HEK293 (cell line): ENCODE results near the gene H2AZ2.

Experiments
- CTCF ChIA-PET: fragments of 350-600 bp; formaldehyde crosslinking; extraction: SDS; loops from one replicate; lab custom pipeline; 2021; ENCODE audit warnings: antibody characterized with exemption; lab: Yijun Ruan, JAX
- POLR2A ChIA-PET: fragments of 300-600 bp; formaldehyde crosslinking; extraction: SDS; loops from one replicate; lab custom pipeline; 2020; ENCODE audit warnings: antibody characterized with exemption, inconsistent platforms; lab: Yijun Ruan, JAX
- H3K27ac ChIP-seq: fragments of 200-500 bp; sonication (Bioruptor generic); 2 replicates; pipeline ENCODE4 v1.5.1; 2014; ENCODE audit warnings: low read depth, low read length, control low read depth, inconsistent platforms; ENCODE audit errors: extremely low read depth
- H3K36me3 ChIP-seq, 2 experiments: fragments of 200-500 bp in 1 of 2; sonication (Bioruptor generic) in 1 of 2; 1 replicate in 1 of 2; 2 replicates in 1 of 2; pipeline ENCODE4 v1.5.1; 2014 to 2017; ENCODE audit warnings: inconsistent platforms in 2 of 2, low read length in 2 of 2; ENCODE audit not compliant: control insufficient read depth in 2 of 2, insufficient read depth in 1 of 2
- H3K4me1 ChIP-seq: fragments of 200-500 bp; sonication (Bioruptor generic); 2 replicates; pipeline ENCODE4 v1.5.1; 2014; ENCODE audit warnings: mild to moderate bottlenecking, low read length, inconsistent platforms; ENCODE audit not compliant: control insufficient read depth, insufficient read depth
- H3K4me3 ChIP-seq: 2 replicates; pipeline ENCODE4 v1.5.1; 2011; ENCODE audit warnings: low read depth, mild to moderate bottlenecking, control low read depth, low read length, moderate library complexity
- H3K9me3 ChIP-seq: fragments of 200-500 bp; sonication (Bioruptor generic); 2 replicates; pipeline ENCODE4 v1.5.1; 2014; ENCODE audit warnings: low read depth, low read length, inconsistent platforms; ENCODE audit not compliant: control insufficient read depth, insufficient read depth
- EGR2 ChIP-seq: fragments of 450-650 bp; formaldehyde crosslinking; IDR thresholded peaks from 2 replicates; pipeline ENCODE4 v1.5.1; 2016; ENCODE audit warnings: low read depth, missing biosample characterization, missing genetic modification characterization
- KLF16 ChIP-seq: fragments of 450-650 bp; formaldehyde crosslinking; IDR thresholded peaks from 2 replicates; pipeline ENCODE4 v1.5.1; 2017; ENCODE audit warnings: missing biosample characterization, missing genetic modification characterization
- MZF1 ChIP-seq: fragments of 450-650 bp; formaldehyde crosslinking; IDR thresholded peaks from 2 replicates; pipeline ENCODE4 v1.5.1; 2017; ENCODE audit warnings: missing biosample characterization, missing genetic modification characterization, borderline replicate concordance
- SP2 ChIP-seq: fragments of 450-650 bp; formaldehyde crosslinking; IDR thresholded peaks from 2 replicates; pipeline ENCODE4 v1.5.1; 2016; ENCODE audit warnings: missing biosample characterization, missing genetic modification characterization
- WT1 ChIP-seq: fragments of 450-650 bp; formaldehyde crosslinking; IDR thresholded peaks from 2 replicates; pipeline ENCODE4 v1.5.1; 2016; ENCODE audit warnings: missing biosample characterization, missing genetic modification characterization
- ZBTB48 ChIP-seq: fragments of 450-650 bp; formaldehyde crosslinking; IDR thresholded peaks from 2 replicates; pipeline ENCODE4 v1.5.1; 2016; ENCODE audit warnings: missing biosample characterization, missing genetic modification characterization
- ZBTB7A ChIP-seq: fragments of 450-650 bp; formaldehyde crosslinking; IDR thresholded peaks from 2 replicates; pipeline ENCODE4 v1.5.1; 2016; ENCODE audit warnings: low read depth, missing biosample characterization, missing genetic modification characterization
- ZFP69B ChIP-seq: fragments of 450-650 bp; formaldehyde crosslinking; IDR thresholded peaks from 2 replicates; pipeline ENCODE4 v1.5.1; 2016; ENCODE audit warnings: missing biosample characterization, missing genetic modification characterization
- ZIC2 ChIP-seq: fragments of 450-650 bp; formaldehyde crosslinking; IDR thresholded peaks from 2 replicates; pipeline ENCODE4 v1.5.1; 2016; ENCODE audit warnings: missing biosample characterization, missing genetic modification characterization
- ZNF138 ChIP-seq: fragments of 450-650 bp; formaldehyde crosslinking; IDR thresholded peaks from 2 replicates; pipeline ENCODE4 v1.5.1; 2016; ENCODE audit warnings: missing biosample characterization, missing genetic modification characterization, borderline replicate concordance
- ZNF169 ChIP-seq: fragments of 450-650 bp; formaldehyde crosslinking; IDR thresholded peaks from 2 replicates; pipeline ENCODE4 v1.5.1; 2016; ENCODE audit warnings: missing biosample characterization, missing genetic modification characterization
- ZNF19 ChIP-seq: fragments of 450-650 bp; formaldehyde crosslinking; IDR thresholded peaks from 2 replicates; pipeline ENCODE4; 2016; ENCODE audit warnings: missing biosample characterization, missing genetic modification characterization, low read depth
- ZNF211 ChIP-seq: fragments of 450-650 bp; formaldehyde crosslinking; IDR thresholded peaks from 2 replicates; pipeline ENCODE4 v1.5.1; 2016; ENCODE audit warnings: low read depth, missing biosample characterization, missing genetic modification characterization
- ZNF274 ChIP-seq, 2 experiments: fragments of 200-500 bp in 1 of 2; fragments of 450-650 bp in 1 of 2; sonication (Bioruptor generic) in 1 of 2; formaldehyde crosslinking in 1 of 2; IDR thresholded peaks; 2 replicates each; pipeline versions ENCODE4 v1.5.1 to v1.6.1; 2014 to 2016; ENCODE audit warnings: borderline replicate concordance in 1 of 2, inconsistent platforms in 1 of 2, low read length in 1 of 2, missing biosample characterization in 1 of 2, missing genetic modification characterization in 1 of 2
- ZNF324 ChIP-seq: fragments of 450-650 bp; formaldehyde crosslinking; IDR thresholded peaks from 2 replicates; pipeline ENCODE4 v1.5.1; 2016; ENCODE audit warnings: missing biosample characterization, missing genetic modification characterization
- ZNF426 ChIP-seq: fragments of 450-650 bp; formaldehyde crosslinking; IDR thresholded peaks from 2 replicates; pipeline ENCODE4 v1.5.1; 2017; ENCODE audit warnings: missing biosample characterization, missing genetic modification characterization, mild to moderate bottlenecking, inconsistent platforms, moderate library complexity
- ZNF514 ChIP-seq: fragments of 450-650 bp; formaldehyde crosslinking; IDR thresholded peaks from 2 replicates; pipeline ENCODE4 v1.5.1; 2016; ENCODE audit warnings: missing biosample characterization, missing genetic modification characterization
- ZNF530 ChIP-seq: fragments of 450-650 bp; formaldehyde crosslinking; IDR thresholded peaks from 2 replicates; pipeline ENCODE4 v1.5.1; 2016; ENCODE audit warnings: low read depth, missing biosample characterization, missing genetic modification characterization
- ZNF549 ChIP-seq: fragments of 450-650 bp; IDR thresholded peaks from 2 replicates; pipeline ENCODE4 v1.5.1; 2018; ENCODE audit warnings: missing biosample characterization, missing genetic modification characterization, mild to moderate bottlenecking, inconsistent platforms, moderate library complexity
- ZNF560 ChIP-seq: fragments of 450-650 bp; formaldehyde crosslinking; IDR thresholded peaks from 2 replicates; pipeline ENCODE4 v1.5.1; 2017; ENCODE audit warnings: missing biosample characterization, missing genetic modification characterization, borderline replicate concordance
- ZNF596 ChIP-seq: fragments of 450-650 bp; IDR thresholded peaks from 2 replicates; pipeline ENCODE4 v1.5.0; 2018; ENCODE audit warnings: missing biosample characterization, mild to moderate bottlenecking, missing genetic modification characterization, moderate library complexity
- ZNF701 ChIP-seq: fragments of 450-650 bp; formaldehyde crosslinking; IDR thresholded peaks from 2 replicates; pipeline ENCODE4 v1.5.1; 2016; ENCODE audit warnings: missing biosample characterization, missing genetic modification characterization
- ZNF76 ChIP-seq: fragments of 450-650 bp; formaldehyde crosslinking; IDR thresholded peaks from 2 replicates; pipeline ENCODE4; 2016; ENCODE audit warnings: low read depth, missing biosample characterization, missing genetic modification characterization, borderline replicate concordance
- ZNF837 ChIP-seq: fragments of 450-650 bp; formaldehyde crosslinking; IDR thresholded peaks from 2 replicates; pipeline ENCODE4 v1.5.1; 2016; ENCODE audit warnings: missing biosample characterization, missing genetic modification characterization
- ZSCAN16 ChIP-seq: fragments of 450-650 bp; formaldehyde crosslinking; IDR thresholded peaks from 2 replicates; pipeline ENCODE4 v1.5.1; 2016; ENCODE audit warnings: missing biosample characterization, missing genetic modification characterization
- TF ChIP-seq, protein P1 (sequence below): fragments of 450-650 bp; formaldehyde crosslinking; IDR thresholded peaks from 2 replicates; pipeline ENCODE4 v1.5.1; 2016; ENCODE audit warnings: missing biosample characterization, missing genetic modification characterization
- TF ChIP-seq, protein P2 (sequence below): sonication (generic); formaldehyde crosslinking; IDR thresholded peaks from 2 replicates; pipeline ENCODE4 v1.8.1; 2022; ENCODE audit warnings: mild to moderate bottlenecking, moderate library complexity, missing genetic modification reagents

The H2AZ2 gene

DNA sequence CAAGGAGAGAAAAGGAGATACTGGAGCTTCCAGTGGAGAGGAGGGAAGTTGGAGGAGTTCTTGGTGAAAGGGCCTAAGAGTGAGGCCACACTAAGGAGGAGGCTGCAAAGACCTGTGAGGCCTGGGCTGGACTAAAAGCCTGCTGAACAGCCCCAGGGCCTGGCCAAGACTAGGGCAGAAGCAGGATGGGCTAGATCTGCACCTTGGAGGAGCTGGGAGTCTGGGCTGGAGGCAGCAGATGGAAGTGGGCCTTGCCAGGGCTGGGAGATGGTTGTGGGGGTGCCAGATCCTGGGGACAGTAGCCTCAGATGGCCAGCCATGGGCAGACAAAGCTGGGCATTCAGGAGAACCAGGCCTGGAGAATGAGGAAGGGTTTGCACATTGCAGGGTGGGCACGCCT is 43.9 kb upstream of the H2AZ2 start:
- CTCF ChIA-PET, result interaction anchor here (0.8 to 1.0 kb wide), 2 partner anchors 29 to 45 kb away, joined by 3 to 4 read pairs; partner anchors contain the start of gene H2AZ2
- POLR2A ChIA-PET, result no interaction called here

DNA sequence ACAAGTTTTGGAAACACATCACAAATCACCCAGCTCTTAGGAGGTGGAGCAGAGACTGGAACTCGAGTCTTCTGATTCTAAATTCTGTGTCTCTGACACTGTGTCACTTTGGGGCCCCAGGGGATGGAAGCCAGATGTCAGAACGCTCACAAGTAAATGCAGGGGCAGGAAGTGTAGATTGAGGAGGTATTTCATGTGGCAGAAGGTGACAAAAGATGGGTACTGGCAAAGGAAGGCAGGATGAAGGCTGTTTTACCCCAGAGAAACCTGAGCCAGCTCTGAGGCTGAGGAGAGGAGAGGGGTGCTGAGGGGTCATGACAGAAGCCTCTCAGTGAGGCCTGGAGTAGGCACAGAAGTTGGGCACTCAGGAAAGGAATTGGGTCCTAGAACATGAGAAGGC is 43.5 kb upstream of the H2AZ2 start:
- ChIA-PET CTCF (interaction anchor here (0.8 to 1.0 kb wide), 2 partner anchors 29 to 45 kb away, joined by 3 to 4 read pairs; partner anchors contain the start of gene H2AZ2), POLR2A (no interaction called here)
- Histone ChIP-seq H3K9me3 (no peaks in the 10 kb centered on the region), H3K4me3 (no peak overlapping the region), H3K36me3 (no peaks in the 10 kb centered on the region), H3K4me1 (no peaks in the 10 kb centered on the region), H3K27ac (no peak overlapping the region)
- TF ChIP-seq ZNF324 (no peak), ZBTB48 (no peak), ZNF76 (tag by site-specific recombination) (no peak), MZF1 (no peak), KLF16 (tag by site-specific recombination) (no peak), ZBTB7A (tag by site-specific recombination) (no peak), ZNF560 (tag by site-specific recombination) (no peak), ZNF549 (tag by site-specific recombination) (no peak), WT1 (tag by site-specific recombination) (no peak), ZNF426 (tag by site-specific recombination) (no peak), ZNF169 (no peak), ZNF138 (tag by site-specific recombination) (no peak), ZNF211 (tag by site-specific recombination) (no peak), ZNF274 (IDR thresholded peaks at IDR 0.05; ENCODE audit: low read length) (no peak), ZNF274 (tag by site-specific recombination; IDR thresholded peaks at IDR 0.05; ENCODE audit: borderline replicate concordance) (no peak), SP2 (tag by site-specific recombination) (no peak)

More for the DNA sequence above, 43.9 kb upstream of the H2AZ2 start:
- H3K27ac ChIP-seq, result no peak overlapping the region
- no peak overlapping the region for H3K4me3 ChIP-seq
- no peaks in the 10 kb centered on the region for H3K36me3 ChIP-seq
- no peaks in the 10 kb centered on the region for H3K4me1 ChIP-seq
- TF ChIP-seq MZF1 (no peak), ZNF514 (tag by site-specific recombination) (no peak), ZIC2 (tag by site-specific recombination) (no peak)
- no peaks in the 10 kb centered on the region for H3K9me3 ChIP-seq

DNA sequence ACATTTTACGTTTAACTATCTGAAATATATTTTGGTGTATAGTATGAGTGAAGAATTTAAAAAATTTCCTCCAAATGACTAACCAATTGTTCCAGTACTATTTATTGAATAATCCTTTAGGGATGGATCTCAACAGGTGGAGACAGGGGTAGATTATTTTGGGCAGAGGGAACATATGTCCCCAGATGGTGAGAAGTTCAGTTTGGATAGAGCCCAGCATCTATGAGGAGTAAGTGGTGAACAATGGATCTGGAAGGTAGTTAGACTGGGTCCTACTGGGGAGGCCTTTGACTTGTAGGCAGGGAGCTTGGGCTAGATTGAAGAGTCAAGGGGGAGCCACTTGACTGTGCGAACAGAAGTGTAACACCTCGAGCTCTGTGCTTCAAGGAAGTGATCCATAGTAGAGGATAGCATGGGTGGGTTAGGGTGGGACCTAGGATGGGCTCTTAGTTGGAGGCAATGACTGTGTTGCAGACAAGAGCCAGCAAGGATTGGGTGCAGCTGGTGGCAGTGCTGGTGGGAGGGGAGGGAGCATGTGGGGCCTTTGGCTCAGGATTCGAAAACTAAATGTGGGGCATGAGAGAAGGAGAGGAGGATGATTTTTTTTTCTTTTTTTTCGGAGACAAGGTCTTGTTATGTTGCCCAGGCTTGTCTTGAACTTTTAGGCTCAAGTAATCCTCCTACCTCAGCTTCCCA is 41.3 kb upstream of the H2AZ2 start:
- POLR2A ChIA-PET, result interaction anchor here (0.8 kb wide), 1 partner anchor 41 kb away, joined by 3 read pairs; the partner anchor contains the start of gene H2AZ2
- Histone ChIP-seq H3K9me3 (no peaks in the 10 kb centered on the region), H3K36me3 (peaks cover 0 to under 1% of the 10 kb centered on the region in 2 experiments; a peak in 1 of 3 replicates), H3K4me3 (no peak overlapping the region)
- CTCF ChIA-PET, result no interaction called here
- no peak for TF ChIP-seq WT1 (tag by site-specific recombination)
- no peak for TF ChIP-seq ZFP69B (tag by site-specific recombination)
- TF ChIP-seq, all 188 proteins: peak for 0
- Histone ChIP-seq H3K27ac (no peak overlapping the region), H3K4me1 (no peaks in the 10 kb centered on the region)

DNA sequence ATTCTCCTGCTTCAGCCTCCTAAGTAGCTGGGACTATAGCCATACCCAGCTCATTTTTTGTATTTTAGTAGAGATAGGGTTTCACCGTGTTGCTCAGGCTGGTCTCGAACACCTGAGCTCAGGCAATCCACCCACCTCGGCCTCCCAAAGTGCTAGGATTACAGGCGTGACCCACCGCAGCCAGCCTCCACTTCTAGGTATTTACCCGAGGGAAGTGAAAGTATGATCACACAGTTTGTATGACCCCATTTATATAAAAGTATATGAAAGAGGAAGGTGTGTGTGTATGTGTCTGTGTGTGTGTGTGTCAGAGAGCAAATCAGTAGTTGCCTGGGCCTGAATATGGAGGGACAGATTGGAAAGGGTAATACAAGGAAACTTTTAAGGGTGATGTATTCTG is 39.4 kb upstream of the H2AZ2 start:
- POLR2A ChIA-PET, result interaction anchor here (1.0 to 3.6 kb wide), 2 partner anchors 39 kb away, joined by 4 to 33 read pairs; partner anchors contain the start of gene H2AZ2
- H3K4me1 ChIP-seq, result no peaks in the 10 kb centered on the region
- H3K27ac ChIP-seq, result no peak overlapping the region
- H3K36me3 ChIP-seq, result peaks cover 0 to 18% of the 10 kb centered on the region in 2 experiments; a peak in 2 of 3 replicates
- no peak overlapping the region for H3K4me3 ChIP-seq
- CTCF ChIA-PET, result no interaction called here
- H3K9me3 ChIP-seq, result no peaks in the 10 kb centered on the region
- TF ChIP-seq ZSCAN16 (tag by site-specific recombination) (no peak), ZIC2 (tag by site-specific recombination) (no peak), EGR2 (tag by site-specific recombination) (no peak), ZNF837 (tag by site-specific recombination) (no peak), ZNF530 (tag by site-specific recombination) (no peak), ZNF701 (tag by site-specific recombination) (no peak), ZNF596 (tag by site-specific recombination) (no peak), ZNF426 (tag by site-specific recombination) (no peak), ZNF19 (tag by site-specific recombination) (no peak)
- TF ChIP-seq, protein P1, sequence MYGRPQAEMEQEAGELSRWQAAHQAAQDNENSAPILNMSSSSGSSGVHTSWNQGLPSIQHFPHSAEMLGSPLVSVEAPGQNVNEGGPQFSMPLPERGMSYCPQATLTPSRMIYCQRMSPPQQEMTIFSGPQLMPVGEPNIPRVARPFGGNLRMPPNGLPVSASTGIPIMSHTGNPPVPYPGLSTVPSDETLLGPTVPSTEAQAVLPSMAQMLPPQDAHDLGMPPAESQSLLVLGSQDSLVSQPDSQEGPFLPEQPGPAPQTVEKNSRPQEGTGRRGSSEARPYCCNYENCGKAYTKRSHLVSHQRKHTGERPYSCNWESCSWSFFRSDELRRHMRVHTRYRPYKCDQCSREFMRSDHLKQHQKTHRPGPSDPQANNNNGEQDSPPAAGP, result no peak
- TF ChIP-seq, protein P2, sequence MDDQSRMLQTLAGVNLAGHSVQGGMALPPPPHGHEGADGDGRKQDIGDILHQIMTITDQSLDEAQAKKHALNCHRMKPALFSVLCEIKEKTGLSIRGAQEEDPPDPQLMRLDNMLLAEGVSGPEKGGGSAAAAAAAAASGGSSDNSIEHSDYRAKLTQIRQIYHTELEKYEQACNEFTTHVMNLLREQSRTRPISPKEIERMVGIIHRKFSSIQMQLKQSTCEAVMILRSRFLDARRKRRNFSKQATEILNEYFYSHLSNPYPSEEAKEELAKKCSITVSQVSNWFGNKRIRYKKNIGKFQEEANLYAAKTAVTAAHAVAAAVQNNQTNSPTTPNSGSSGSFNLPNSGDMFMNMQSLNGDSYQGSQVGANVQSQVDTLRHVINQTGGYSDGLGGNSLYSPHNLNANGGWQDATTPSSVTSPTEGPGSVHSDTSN, result no peak
